ENCODE measurements around the gene MCM5. TPM values are rescaled to one million over a fixed set of nuclear protein-coding genes. Genes with fewer than 3 reads are reported as not detected.

The MCM5 gene
- total RNA-seq, 1 experiment from 2014 or later: 274 TPM

DNA sequence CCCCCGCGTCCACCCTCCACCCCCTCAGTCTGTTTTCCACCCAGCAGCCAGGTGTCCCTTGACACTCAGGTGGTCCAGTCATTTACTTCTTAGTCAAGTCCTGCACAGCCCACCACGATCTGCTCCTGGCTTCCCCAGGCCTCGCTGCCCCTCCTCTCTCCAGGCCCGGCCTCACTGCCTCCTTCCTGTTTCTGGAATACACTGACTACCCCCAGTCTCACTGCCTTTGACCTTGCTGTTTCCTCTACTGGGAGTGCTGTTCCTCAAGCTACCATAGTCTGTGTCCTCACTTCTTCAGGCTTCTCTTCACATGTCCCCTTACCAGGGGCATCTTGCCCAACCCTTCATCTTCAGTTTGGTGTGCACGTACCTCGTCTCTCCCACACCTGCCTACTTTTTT lies 7.4 kb downstream of the MCM5 start:
- no peak overlapping the region for H4K5ac ChIP-seq (ENCODE audit: insufficient read length, low read depth, low read length)
- H3K4ac ChIP-seq (ENCODE audit: low read depth, low read length): no peak overlapping the region
- no peak overlapping the region for H2BK15ac ChIP-seq (ENCODE audit: low read depth, low read length)
- H3K23ac ChIP-seq (ENCODE audit: insufficient read length, low read depth, low read length): no peak overlapping the region
- H4K91ac ChIP-seq (ENCODE audit: insufficient read length, low read depth, low read length): no peak overlapping the region
- peaks cover 16 to 17% of the 10 kb centered on the region in 2 experiments for H3K4me1 Mint-ChIP-seq
- H3K56ac ChIP-seq (ENCODE audit: insufficient read length, low read depth, low read length): no peak overlapping the region
- peaks cover 76 to 96% (median 95%) of the 10 kb centered on the region in 3 experiments for H3K36me3 Mint-ChIP-seq (ENCODE audit: insufficient read depth in 1 of 3, low read depth in 3 of 3)
- TF ChIP-seq, protein P1, sequence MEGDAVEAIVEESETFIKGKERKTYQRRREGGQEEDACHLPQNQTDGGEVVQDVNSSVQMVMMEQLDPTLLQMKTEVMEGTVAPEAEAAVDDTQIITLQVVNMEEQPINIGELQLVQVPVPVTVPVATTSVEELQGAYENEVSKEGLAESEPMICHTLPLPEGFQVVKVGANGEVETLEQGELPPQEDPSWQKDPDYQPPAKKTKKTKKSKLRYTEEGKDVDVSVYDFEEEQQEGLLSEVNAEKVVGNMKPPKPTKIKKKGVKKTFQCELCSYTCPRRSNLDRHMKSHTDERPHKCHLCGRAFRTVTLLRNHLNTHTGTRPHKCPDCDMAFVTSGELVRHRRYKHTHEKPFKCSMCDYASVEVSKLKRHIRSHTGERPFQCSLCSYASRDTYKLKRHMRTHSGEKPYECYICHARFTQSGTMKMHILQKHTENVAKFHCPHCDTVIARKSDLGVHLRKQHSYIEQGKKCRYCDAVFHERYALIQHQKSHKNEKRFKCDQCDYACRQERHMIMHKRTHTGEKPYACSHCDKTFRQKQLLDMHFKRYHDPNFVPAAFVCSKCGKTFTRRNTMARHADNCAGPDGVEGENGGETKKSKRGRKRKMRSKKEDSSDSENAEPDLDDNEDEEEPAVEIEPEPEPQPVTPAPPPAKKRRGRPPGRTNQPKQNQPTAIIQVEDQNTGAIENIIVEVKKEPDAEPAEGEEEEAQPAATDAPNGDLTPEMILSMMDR (conservative IDR thresholded peaks at IDR 0.05): no peak
- H3K27me3 Mint-ChIP-seq (ENCODE audit: low read depth): no peaks in the 10 kb centered on the region
- H2BK20ac ChIP-seq (ENCODE audit: low read depth, low read length, poor library complexity, severe bottlenecking): no peak overlapping the region
- H3K14ac ChIP-seq (ENCODE audit: insufficient read depth, low read length): no peak overlapping the region
- no peak overlapping the region for H2BK12ac ChIP-seq (ENCODE audit: insufficient read length, low read depth, low read length)
- H3K18ac ChIP-seq (ENCODE audit: insufficient read length, low read depth, low read length): no peak overlapping the region
- peaks cover 3% of the 10 kb centered on the region for H3K79me1 ChIP-seq (ENCODE audit: insufficient read depth, low read depth, low read length, poor library complexity, severe bottlenecking)
- no peak overlapping the region for H4K8ac ChIP-seq (replicated peaks; ENCODE audit: insufficient read length, low read depth, low read length)
- no peaks in the 10 kb centered on the region for H3K27me3 ChIP-seq (ENCODE audit: insufficient read depth, low read length)
- no peaks in the 10 kb centered on the region for H3K4me1 ChIP-seq (ENCODE audit: insufficient read depth, low read length)
- H3T11ph ChIP-seq (ENCODE audit: low read length): no peak overlapping the region
- H2AFZ ChIP-seq (ENCODE audit: low read length): no peak overlapping the region
- no CpG with 5 or more reads among the region's 7 CpGs for WGBS (ENCODE audit: extremely low coverage, insufficient read length, low lambda C conversion rate)
- H3K9me3 Mint-ChIP-seq: no peaks in the 10 kb centered on the region
- no peaks in the 10 kb centered on the region; the same call in 1 of the 2 replicates for H3K79me2 ChIP-seq (ENCODE audit: insufficient read depth, low read length)
- H2BK5ac ChIP-seq (ENCODE audit: insufficient read length, low read length): no peak overlapping the region
- no peak overlapping the region for H3K4me2 ChIP-seq (ENCODE audit: insufficient read depth, insufficient read length, low read length)
- H2AK5ac ChIP-seq (ENCODE audit: insufficient read length, low read length): no peak overlapping the region
- no peaks in the 10 kb centered on the region for H3K9me3 ChIP-seq (ENCODE audit: control insufficient read depth, low read depth, low read length)
- no peaks in the 10 kb centered on the region for H4K20me1 ChIP-seq (ENCODE audit: control insufficient read depth, insufficient read depth, insufficient read length)
- H3K4me3 Mint-ChIP-seq: no peak overlapping the region; a peak in 1 of 5 replicates
- H3K27ac Mint-ChIP-seq: peak overlapping the region in 2 of 3 experiments; percentile 45 to 76; a peak in 3 of 7 replicates
- H3K27ac ChIP-seq (ENCODE audit: insufficient read length, low read depth, low read length): no peak overlapping the region
- H3K23me2 ChIP-seq (ENCODE audit: insufficient read length, low read depth, low read length, poor library complexity, severe bottlenecking): no peaks in the 10 kb centered on the region
- no peak overlapping the region for H2BK120ac ChIP-seq (ENCODE audit: low read depth, low read length, poor library complexity, severe bottlenecking)
- no peak for DNase-seq
- H3K9ac ChIP-seq (ENCODE audit: extremely low read depth, insufficient read length, low read length): no peak overlapping the region
